GM10266 (cell line): ENCODE results near the gene THAP8.
"Not testable (repeated sequence)": the region's sequence is repeated elsewhere in the genome, so short reads cannot be mapped to it uniquely, and the experiment has no call there.

Source experiments
- DNase-seq: peaks from one replicate; pipeline ENCODE4 v3.0.0; 2012; ENCODE audit errors: extremely low spot score
- CTCF ChIP-seq: IDR thresholded peaks from 2 replicates; pipeline ENCODE4 v1.5.1; 2012; ENCODE audit warnings: mild to moderate bottlenecking, low read depth; ENCODE audit not compliant: control insufficient read depth, insufficient read depth; ENCODE audit errors: missing control alignments

THAP8 gene

DNA sequence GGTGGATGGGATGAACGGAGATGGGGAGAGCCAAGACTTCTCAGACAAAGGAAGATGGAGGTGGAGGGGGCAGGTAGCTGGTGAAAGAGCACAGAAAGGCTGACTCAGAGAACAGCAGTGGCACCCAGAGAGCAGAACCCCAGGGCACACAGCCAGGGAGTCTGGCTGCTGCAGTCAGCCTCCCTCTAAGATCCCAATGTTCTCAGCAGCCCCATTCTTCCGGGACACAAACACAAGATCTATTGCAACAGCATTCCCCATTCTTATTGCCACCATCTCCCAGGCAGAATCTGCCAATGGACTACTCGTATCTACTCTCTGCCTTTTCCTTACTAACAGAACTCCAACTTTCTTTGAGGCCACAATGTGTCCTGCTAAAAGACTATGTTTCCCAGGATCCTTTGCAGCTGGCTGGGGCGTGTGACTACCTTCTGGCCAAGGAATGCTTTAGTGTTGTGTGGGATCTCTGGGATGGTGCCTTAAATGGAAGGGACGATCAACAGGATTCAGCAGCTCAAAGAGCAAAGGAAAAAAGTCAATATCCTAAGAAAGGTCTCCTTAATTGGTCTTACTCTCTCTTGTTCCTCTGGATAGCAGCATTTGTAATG lies 7.5 kb downstream of the THAP8 start:
- TF ChIP-seq CTCF, result no peak
- DNase-seq, result no peak

DNA sequence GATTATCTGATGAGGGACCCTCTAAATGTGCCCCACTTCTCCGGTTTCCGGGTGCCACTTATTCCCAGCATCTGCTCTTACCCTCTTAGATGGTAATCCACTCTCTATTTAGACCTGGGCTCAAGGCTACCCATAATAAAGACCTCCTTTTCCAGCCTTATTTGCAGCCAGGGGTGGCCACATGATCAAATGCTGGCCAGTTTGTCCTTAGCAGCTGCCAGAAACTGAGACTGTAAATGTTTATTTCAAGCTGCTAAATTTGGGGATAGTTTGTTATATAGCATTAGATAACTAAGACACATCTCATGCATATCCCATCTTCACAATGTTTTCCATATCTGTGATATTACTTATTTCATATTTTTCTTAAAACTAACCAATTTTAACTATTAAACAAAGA lies 10.1 kb downstream of the THAP8 start:
- no peak for TF ChIP-seq CTCF

GRCh38 chr19:36041831-36042230 lies 12.3 kb downstream of the THAP8 start:
- TF ChIP-seq CTCF, result no peak
- no peak for DNase-seq

More for the DNA sequence above, 10.1 kb downstream of the THAP8 start:
- DNase-seq, result no peak

DNA sequence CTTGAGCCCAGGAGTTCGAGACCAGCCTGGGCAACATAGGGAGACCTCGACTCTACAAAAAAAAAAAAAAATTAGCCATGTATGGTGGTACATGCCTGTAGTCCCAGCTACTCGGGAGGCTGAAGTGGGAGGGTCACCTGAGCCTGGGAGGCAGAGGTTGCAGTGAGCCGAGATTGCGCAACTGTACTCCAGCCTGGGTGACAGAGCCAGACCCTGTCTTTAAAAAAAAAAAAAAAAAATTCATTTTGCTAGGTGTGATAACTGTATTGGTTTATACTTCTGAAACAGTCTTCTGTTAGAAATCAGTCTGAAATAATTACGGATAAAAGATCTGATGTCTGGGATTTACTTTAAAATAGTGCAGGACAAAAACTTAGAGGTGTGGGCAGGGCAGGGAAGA lies 13.0 kb downstream of the THAP8 start:
- not testable (repeated sequence) for DNase-seq

GRCh38 chr19:36040495-36040894 lies 13.6 kb downstream of the THAP8 start:
- no peak for DNase-seq
- no peak for TF ChIP-seq CTCF

DNA sequence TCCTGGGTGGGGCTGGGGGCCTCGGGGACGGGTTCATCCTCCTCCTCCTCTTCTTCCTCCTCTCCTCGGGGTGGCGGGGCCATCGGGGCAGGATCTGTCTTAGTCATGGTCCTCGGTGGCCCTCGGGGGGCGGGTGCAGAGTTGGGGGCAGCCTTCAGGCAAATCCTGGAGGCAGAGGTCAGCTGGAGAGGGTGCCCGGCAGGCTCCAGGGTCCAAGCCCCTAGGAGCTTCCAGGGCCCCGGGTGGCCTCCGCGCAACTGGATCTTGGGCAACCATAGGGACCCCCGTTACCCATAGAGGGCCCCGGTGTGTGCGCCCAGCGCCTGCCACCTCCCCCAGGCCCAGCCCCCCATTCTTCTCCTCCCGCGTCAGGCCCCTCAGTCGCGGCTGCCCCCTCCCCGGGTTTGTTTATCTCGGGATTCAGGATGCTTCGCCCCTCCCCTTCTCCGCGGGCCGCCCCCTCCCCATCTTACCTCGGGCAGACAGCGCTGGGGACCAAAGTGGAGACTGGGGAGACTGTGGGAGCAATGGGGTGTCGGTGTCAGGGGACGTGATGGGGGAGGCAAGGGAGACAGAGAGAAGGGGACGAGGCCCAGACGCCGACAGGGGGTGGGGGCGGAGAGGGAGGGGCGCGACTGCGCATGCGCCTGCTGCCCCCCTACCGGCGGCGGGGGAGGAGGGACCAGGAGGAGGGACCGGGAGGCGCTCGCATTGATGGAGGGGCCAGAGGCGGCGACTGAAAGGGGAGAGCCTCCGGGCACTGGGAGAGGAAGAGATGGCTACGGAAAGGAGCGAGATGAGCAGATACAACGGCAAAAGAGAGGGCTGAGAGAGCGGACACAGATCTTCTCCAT lies 21.6 kb downstream of the THAP8 start, which contains the start of gene CLIP3:
Gene CLIP3, minus strand, starts transcription at position 623 of the 854 bp plus-strand sequence. Its CDS starts 516 bp downstream, at position 107.
- DNase-seq, result peak; percentile 95
- no peak for TF ChIP-seq CTCF

GRCh38 chr19:36031308-36031707 lies 22.8 kb downstream of the THAP8 start:
- no peak for TF ChIP-seq CTCF
- DNase-seq, result no peak
